ENCODE results near the gene MAGEB10.

The MAGEB10 gene

DNA sequence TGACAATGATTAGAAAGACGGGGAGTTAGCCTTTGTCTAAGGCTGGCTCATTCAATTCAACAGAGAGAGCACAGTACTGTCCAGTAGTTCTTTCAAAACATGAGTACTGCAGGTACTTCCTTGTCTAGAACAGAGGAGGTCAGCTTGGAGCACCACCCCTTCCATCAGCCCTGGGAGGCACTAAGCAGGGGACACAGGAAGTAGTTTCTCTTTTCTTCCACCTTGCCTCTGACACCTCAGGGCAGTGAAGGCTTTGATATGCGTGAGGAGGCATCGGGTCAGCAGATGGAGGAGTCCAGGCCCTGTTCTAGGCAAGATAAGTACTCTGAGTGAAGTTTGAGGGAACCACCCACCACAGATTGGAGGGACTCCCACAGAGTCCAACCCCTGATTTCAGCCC, 33.1 kb downstream of the MAGEB10 start:
- peaks cover 0 to 3% of the 10 kb centered on the region in 2 donors for H3K27me3 ChIP-seq (ENCODE audit: control insufficient read depth in 1 of 2, insufficient read depth in 2 of 2, low read length in 2 of 2)
- H3K4me3 ChIP-seq (ENCODE audit: low read depth in 1 of 2, low read length in 2 of 2), result no peak overlapping the region
- no peaks in the 10 kb centered on the region for H3K36me3 ChIP-seq (ENCODE audit: insufficient read depth, low read length)
- no peaks in the 10 kb centered on the region for H3K4me1 ChIP-seq (ENCODE audit: insufficient read depth, low read length)
- no peak overlapping the region for H3K27ac ChIP-seq (ENCODE audit: low read depth, low read length)
- no peak overlapping the region for H3K9ac ChIP-seq (ENCODE audit: low read length)
- H3K9me3 ChIP-seq (ENCODE audit: low read length), result no peaks in the 10 kb centered on the region

DNA sequence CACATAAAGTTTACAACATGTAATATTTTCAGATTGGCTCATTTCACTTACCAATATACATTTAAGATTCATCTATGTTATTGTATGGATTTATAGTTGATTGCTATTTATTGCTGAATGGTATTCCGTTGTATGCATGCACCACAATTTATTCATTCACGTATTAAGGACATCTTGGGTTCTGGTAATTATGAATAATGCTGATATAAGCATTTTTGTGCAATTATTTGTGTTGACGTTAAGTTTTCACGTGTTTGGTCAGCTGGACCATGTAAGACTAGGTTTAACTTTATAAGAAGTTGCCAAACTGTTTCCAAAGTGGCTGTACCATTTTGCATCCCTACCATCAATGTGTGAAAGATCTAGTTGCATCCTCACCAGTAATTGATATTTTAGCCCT, 35.1 kb downstream of the MAGEB10 start:
- Histone ChIP-seq H3K27ac (ENCODE audit: low read depth, low read length) (no peak overlapping the region), H3K36me3 (ENCODE audit: insufficient read depth, low read length) (no peaks in the 10 kb centered on the region), H3K4me3 (ENCODE audit: low read depth in 1 of 2, low read length in 2 of 2) (no peak overlapping the region), H3K9ac (ENCODE audit: low read length) (no peak overlapping the region), H3K27me3 (ENCODE audit: control insufficient read depth in 1 of 2, insufficient read depth in 2 of 2, low read length in 2 of 2) (peaks cover 0 to 3% of the 10 kb centered on the region in 2 donors), H3K4me1 (ENCODE audit: insufficient read depth, low read length) (no peaks in the 10 kb centered on the region), H3K9me3 (ENCODE audit: low read length) (no peaks in the 10 kb centered on the region)

DNA sequence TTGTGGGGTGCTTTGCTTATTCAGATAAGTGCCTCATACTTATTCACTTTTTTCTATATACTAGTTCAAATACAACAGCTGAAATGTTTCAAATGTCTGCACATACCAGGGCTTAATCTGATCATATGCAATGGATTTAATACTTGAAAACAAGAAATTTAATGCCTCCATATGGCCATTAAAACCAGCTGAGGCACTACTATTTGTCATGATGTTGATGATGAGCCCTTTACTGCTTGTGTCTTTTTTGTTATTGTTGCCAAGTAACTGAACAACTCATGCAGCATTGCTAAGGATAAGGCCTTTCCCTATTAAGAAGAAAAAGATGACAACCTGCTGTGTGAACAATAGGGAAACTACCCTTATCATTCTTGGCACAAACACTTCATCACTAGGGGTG, 52.5 kb downstream of the MAGEB10 start:
- H3K9me3 ChIP-seq (ENCODE audit: low read length), result no peaks in the 10 kb centered on the region
- no peaks in the 10 kb centered on the region for H3K36me3 ChIP-seq (ENCODE audit: insufficient read depth, low read length)
- no peak overlapping the region for H3K27ac ChIP-seq (ENCODE audit: low read depth, low read length)
- H3K4me1 ChIP-seq (ENCODE audit: insufficient read depth, low read length), result no peaks in the 10 kb centered on the region
- no peak overlapping the region for H3K9ac ChIP-seq (ENCODE audit: low read length)
- H3K4me3 ChIP-seq (ENCODE audit: low read depth in 1 of 2, low read length in 2 of 2), result no peak overlapping the region
- no peaks in the 10 kb centered on the region for H3K27me3 ChIP-seq (ENCODE audit: control insufficient read depth in 1 of 2, insufficient read depth in 2 of 2, low read length in 2 of 2)

DNA sequence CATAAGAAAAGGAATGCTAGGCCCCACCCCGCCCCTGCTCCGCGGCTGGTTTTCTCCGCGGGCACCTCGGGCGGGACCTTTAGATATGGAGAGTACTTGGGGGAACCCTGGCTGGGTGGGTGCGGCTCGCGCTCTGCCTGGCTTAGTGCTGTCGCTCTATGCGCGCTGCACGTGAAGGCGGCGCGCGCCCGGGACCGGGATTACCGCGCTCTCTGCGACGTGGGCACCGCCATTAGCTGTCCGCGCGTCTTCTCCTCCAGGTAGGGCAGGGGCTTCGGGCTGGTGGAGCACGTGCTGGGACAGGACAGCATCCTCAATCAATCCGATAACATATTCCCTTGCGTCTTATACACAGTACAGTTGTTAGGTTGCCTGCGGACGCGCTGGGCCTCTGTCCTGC, 56.0 kb downstream of the MAGEB10 start:
- Histone ChIP-seq H3K9me3 (ENCODE audit: low read length) (no peaks in the 10 kb centered on the region), H3K4me3 (ENCODE audit: low read depth in 1 of 2, low read length in 2 of 2) (no peak overlapping the region), H3K36me3 (ENCODE audit: insufficient read depth, low read length) (no peaks in the 10 kb centered on the region), H3K27ac (ENCODE audit: low read depth, low read length) (no peak overlapping the region), H3K4me1 (ENCODE audit: insufficient read depth, low read length) (no peaks in the 10 kb centered on the region), H3K9ac (ENCODE audit: low read length) (no peak overlapping the region), H3K27me3 (ENCODE audit: control insufficient read depth in 1 of 2, insufficient read depth in 2 of 2, low read length in 2 of 2) (no peaks in the 10 kb centered on the region)
